ENCODE data around the gene SAP130.

SAP130 gene

GRCh38 chr2:127893494-127893893 lies 134.4 kb downstream of the SAP130 start:
- DNase-seq (ENCODE audit: low read depth in 2 of 2) = no peak

DNA sequence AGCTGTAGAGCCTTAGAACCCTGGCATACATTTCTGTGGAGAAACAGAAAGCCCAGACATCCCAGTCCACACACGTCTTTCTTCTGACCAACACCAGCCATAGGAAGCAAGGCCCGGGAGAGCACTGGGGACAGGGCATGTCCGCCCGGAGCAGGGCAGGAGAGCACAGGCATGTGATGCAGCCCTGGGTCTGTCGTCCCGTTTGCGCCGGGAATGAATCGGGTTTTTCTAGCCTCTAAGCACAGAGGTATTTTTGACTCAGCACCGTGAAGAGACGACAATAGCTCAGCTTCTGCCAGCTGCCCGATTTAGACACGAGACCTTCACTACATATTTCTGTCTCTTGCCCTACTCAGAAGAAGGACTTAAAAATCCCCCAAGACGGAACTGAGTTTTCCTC lies 134.8 kb downstream of the SAP130 start:
- no peak for DNase-seq (ENCODE audit: low read depth in 2 of 2)

DNA sequence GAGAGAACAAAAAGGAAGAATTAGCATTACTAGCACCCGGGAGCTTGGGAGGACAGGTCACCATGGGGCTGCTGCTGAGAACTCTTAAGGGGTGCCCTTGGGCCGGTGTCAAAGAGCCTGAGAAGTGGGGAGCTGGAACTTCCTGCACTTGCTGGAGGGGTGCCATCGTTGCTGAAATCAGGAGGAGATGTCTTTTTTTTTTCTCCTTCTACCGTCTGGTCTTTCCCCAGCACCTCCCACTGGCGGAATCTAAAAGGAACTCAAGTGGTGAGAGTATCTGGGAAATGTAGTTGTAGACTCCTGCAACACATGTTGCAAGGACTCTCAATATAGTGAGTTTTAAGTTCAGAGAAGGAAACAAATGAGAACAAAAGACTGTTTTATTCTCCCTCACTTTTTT lies 136.0 kb downstream of the SAP130 start:
- DNase-seq (ENCODE audit: low read depth in 2 of 2) = no peak

All from stimulated activated CD8-positive, alpha-beta memory T cell treated with anti-CD3 and anti-CD28 coated beads, Interleukin-15, amount 100 ng/mL, for 48 hours (primary cell).